Neural crest cell (in vitro differentiated cells): ENCODE measurements around the gene SEMA3A. TPM values are rescaled to one million over a fixed set of nuclear protein-coding genes. Genes with fewer than 3 reads are reported as not detected.

Experiments used
- DNase-seq: peaks from one replicate; pipeline ENCODE4 v3.0.0; 2021; ENCODE audit warnings: low read depth, mixed read lengths, low spot score
- H3K27ac Mint-ChIP-seq: one replicate; pipeline ENCODE4 v1.8.0; 2021; ENCODE audit warnings: mild to moderate bottlenecking, mixed read lengths; ENCODE audit not compliant: unreplicated experiment
- H3K27me3 Mint-ChIP-seq: 2 replicates; pipeline ENCODE4 v1.8.0; 2021; ENCODE audit warnings: low read depth, mild to moderate bottlenecking, mixed read lengths
- H3K36me3 Mint-ChIP-seq: 2 replicates; pipeline ENCODE4 v1.8.0; 2021; ENCODE audit warnings: low read depth, mild to moderate bottlenecking, mixed read lengths
- H3K4me1 Mint-ChIP-seq: 2 replicates; pipeline ENCODE4 v1.8.0; 2021; ENCODE audit warnings: mixed read lengths
- H3K4me3 Mint-ChIP-seq: one replicate; pipeline ENCODE4 v1.8.0; 2021; ENCODE audit warnings: mild to moderate bottlenecking, mixed read lengths
- H3K9me3 Mint-ChIP-seq: 2 replicates; pipeline ENCODE4 v1.8.0; 2021; ENCODE audit warnings: mixed read lengths
- CTCF ChIP-seq: fragments of 200-600 bp; sonication (generic); conservative IDR thresholded peaks from 2 replicates; pipeline ENCODE4 v1.5.0; 2021; ENCODE audit warnings: antibody characterized with exemption, mild to moderate bottlenecking
- total RNA-seq: library from RNA; stranded (reverse); gene quantifications from 2 replicates; pipeline ENCODE4 v1.2.1, GENCODE V29; 2021

The SEMA3A gene
- total RNA-seq, 1 donor from 2014 or later: 24.7 TPM

- no peak for DNase-seq
- TF ChIP-seq CTCF: no peak
- H3K27ac Mint-ChIP-seq: no peak overlapping the region
- no peak overlapping the region for H3K4me3 Mint-ChIP-seq
- peaks cover 2% of the 10 kb centered on the region for H3K9me3 Mint-ChIP-seq
- H3K36me3 Mint-ChIP-seq: peaks cover 2% of the 10 kb centered on the region
- H3K4me1 Mint-ChIP-seq: no peaks in the 10 kb centered on the region
- no peaks in the 10 kb centered on the region for H3K27me3 Mint-ChIP-seq
These were observed 242.4 kb downstream of the SEMA3A start for GRCh38 chr7:83952236-83952635.

- no peaks in the 10 kb centered on the region for H3K27me3 Mint-ChIP-seq
- DNase-seq: no peak
These were observed 247.3 kb downstream of the SEMA3A start for GRCh38 chr7:83947260-83947659.

GRCh38 chr7:83946801-83947200 lies 247.8 kb downstream of the SEMA3A start:
- peaks cover under 1% of the 10 kb centered on the region for H3K4me1 Mint-ChIP-seq

More at GRCh38 chr7:83947260-83947659, 247.3 kb downstream of the SEMA3A start:
- no peak overlapping the region for H3K27ac Mint-ChIP-seq
- H3K36me3 Mint-ChIP-seq: no peaks in the 10 kb centered on the region
- no peak overlapping the region for H3K4me3 Mint-ChIP-seq
- no peaks in the 10 kb centered on the region for H3K4me1 Mint-ChIP-seq
- TF ChIP-seq CTCF: peak; percentile 41
- H3K9me3 Mint-ChIP-seq: peaks cover 2% of the 10 kb centered on the region

GRCh38 chr7:83941300-83941699 lies 253.3 kb downstream of the SEMA3A start:
- Mint-ChIP-seq H3K27me3 (no peaks in the 10 kb centered on the region), H3K9me3 (no peaks in the 10 kb centered on the region), H3K4me3 (peak overlapping the region; percentile 64), H3K36me3 (no peaks in the 10 kb centered on the region), H3K27ac (peak overlapping the region; percentile 69), H3K4me1 (peaks cover 27% of the 10 kb centered on the region)
- no peak for TF ChIP-seq CTCF
- no peak for DNase-seq

More at GRCh38 chr7:83946801-83947200, 247.8 kb downstream of the SEMA3A start:
- Mint-ChIP-seq H3K27me3 (no peaks in the 10 kb centered on the region), H3K4me3 (no peak overlapping the region), H3K9me3 (peaks cover 2% of the 10 kb centered on the region), H3K36me3 (no peaks in the 10 kb centered on the region), H3K27ac (no peak overlapping the region)
- no peak for DNase-seq
- TF ChIP-seq CTCF: no peak

GRCh38 chr7:83937930-83938329 lies 256.7 kb downstream of the SEMA3A start:
- Mint-ChIP-seq H3K4me1 (peaks cover 32% of the 10 kb centered on the region), H3K36me3 (no peaks in the 10 kb centered on the region), H3K27me3 (no peaks in the 10 kb centered on the region), H3K9me3 (no peaks in the 10 kb centered on the region), H3K27ac (no peak overlapping the region), H3K4me3 (no peak overlapping the region)
- no peak for TF ChIP-seq CTCF
- no peak for DNase-seq
